Activated CD8-positive, alpha-beta T cell treated with anti-CD3 and anti-CD28 coated beads for 36 hours (primary cell): Measurements from ENCODE around the gene DIMT1. TPM values are rescaled to one million over a fixed set of nuclear protein-coding genes. Genes with fewer than 3 reads are reported as not detected.
A peak's percentile ranks its signal among the peaks of the same experiment; 100 is the strongest.

Experiments used
- ATAC-seq: fragments of 200-7000 bp; cut with Tn5 transposase; one replicate; pipeline ENCODE4 v1.10.0; 2021; ENCODE audit warnings: mild to moderate bottlenecking, moderate library complexity
- CTCF ChIA-PET: fragments of 350-600 bp; sonication (Branson Sonifier 250); formaldehyde crosslinking; loops from one replicate; lab custom pipeline; 2021; ENCODE audit warnings: antibody characterized with exemption; lab: Charles Lee
- POLR2A ChIA-PET: fragments of 350-600 bp; sonication (Branson Sonifier 250); formaldehyde crosslinking; loops from one replicate; lab custom pipeline; 2021; ENCODE audit warnings: antibody characterized with exemption; lab: Charles Lee
- DNase-seq: peaks from one replicate; pipeline ENCODE4 v3.0.0-alpha.2; 2020
- H3K27ac Mint-ChIP-seq: one replicate; pipeline ENCODE4 v1.8.0; 2021; ENCODE audit warnings: mild to moderate bottlenecking, mixed read lengths
- H3K27me3 Mint-ChIP-seq: one replicate; pipeline ENCODE4 v1.8.0; 2021; ENCODE audit warnings: mixed read lengths
- H3K36me3 Mint-ChIP-seq: one replicate; pipeline ENCODE4 v1.8.0; 2021; ENCODE audit warnings: low read depth, mixed read lengths
- H3K4me1 Mint-ChIP-seq: one replicate; pipeline ENCODE4 v1.8.0; 2021; ENCODE audit warnings: low read depth, mixed read lengths
- H3K4me3 Mint-ChIP-seq: one replicate; pipeline ENCODE4 v1.8.0; 2021; ENCODE audit warnings: mild to moderate bottlenecking, moderate library complexity, mixed read lengths
- H3K9me3 Mint-ChIP-seq: one replicate; pipeline ENCODE4 v1.8.0; 2021; ENCODE audit warnings: mixed read lengths
- intact Hi-C: fragments of 100-400 bp; cut with micrococcal nuclease; formaldehyde crosslinking; loops from one replicate; pipeline ENCODE4 v1.10.0; 2022
- total RNA-seq, 2 experiments: library from RNA; stranded (reverse); gene quantifications; one replicate each; pipeline ENCODE4 v1.2.3, GENCODE V29; 2021
- TF ChIP-seq, protein P1 (sequence below): fragments of 200-600 bp; IDR thresholded peaks from one replicate; pipeline ENCODE4 v1.8.0; 2022; ENCODE audit warnings: antibody characterized with exemption, mild to moderate bottlenecking

The DIMT1 gene
- total RNA-seq, 2 experiments from 2014 or later = 51.3 to 59.1 TPM

DNA sequence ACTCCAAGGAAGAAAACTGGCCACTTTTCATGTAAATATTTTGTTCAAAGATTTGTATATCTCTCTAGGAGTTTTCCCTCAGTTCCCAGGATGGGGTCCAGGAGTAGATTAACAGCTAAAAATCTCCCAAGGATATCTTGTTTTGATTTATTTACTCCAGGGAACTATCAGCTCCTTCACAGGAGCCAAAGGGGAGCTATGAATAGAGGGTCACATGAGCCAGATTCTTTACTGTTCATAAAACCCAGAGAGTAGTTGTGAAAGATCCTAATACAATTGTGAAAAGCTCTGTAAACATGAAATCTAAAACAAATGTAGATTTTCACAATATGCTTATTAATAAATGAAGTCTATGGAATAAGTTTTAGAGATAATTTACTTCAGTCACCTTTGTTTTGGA lies 16.9 kb downstream of the DIMT1 start:
- peaks cover 6% of the 10 kb centered on the region for H3K4me1 Mint-ChIP-seq
- intact Hi-C loops = no loop called here
- H3K36me3 Mint-ChIP-seq = peaks cover 44% of the 10 kb centered on the region
- ChIA-PET POLR2A (interaction anchor here (1.5 to 5.8 kb wide), 2 partner anchors 10 to 16 kb away, joined by 6 to 31 read pairs; partner anchors contain the start of gene DIMT1), CTCF (interaction anchor here (0.6 to 1.3 kb wide), 5 partner anchors 15 to 163 kb away, joined by 3 to 5 read pairs (median 3); partner anchors contain the start of gene DIMT1)
- H3K27me3 Mint-ChIP-seq = no peaks in the 10 kb centered on the region
- TF ChIP-seq, protein P1, sequence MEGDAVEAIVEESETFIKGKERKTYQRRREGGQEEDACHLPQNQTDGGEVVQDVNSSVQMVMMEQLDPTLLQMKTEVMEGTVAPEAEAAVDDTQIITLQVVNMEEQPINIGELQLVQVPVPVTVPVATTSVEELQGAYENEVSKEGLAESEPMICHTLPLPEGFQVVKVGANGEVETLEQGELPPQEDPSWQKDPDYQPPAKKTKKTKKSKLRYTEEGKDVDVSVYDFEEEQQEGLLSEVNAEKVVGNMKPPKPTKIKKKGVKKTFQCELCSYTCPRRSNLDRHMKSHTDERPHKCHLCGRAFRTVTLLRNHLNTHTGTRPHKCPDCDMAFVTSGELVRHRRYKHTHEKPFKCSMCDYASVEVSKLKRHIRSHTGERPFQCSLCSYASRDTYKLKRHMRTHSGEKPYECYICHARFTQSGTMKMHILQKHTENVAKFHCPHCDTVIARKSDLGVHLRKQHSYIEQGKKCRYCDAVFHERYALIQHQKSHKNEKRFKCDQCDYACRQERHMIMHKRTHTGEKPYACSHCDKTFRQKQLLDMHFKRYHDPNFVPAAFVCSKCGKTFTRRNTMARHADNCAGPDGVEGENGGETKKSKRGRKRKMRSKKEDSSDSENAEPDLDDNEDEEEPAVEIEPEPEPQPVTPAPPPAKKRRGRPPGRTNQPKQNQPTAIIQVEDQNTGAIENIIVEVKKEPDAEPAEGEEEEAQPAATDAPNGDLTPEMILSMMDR = no peak
- DNase-seq (no peak), ATAC-seq (no peak)
- H3K4me3 Mint-ChIP-seq = no peak overlapping the region
- peak overlapping the region; percentile 7 for H3K27ac Mint-ChIP-seq
- no peaks in the 10 kb centered on the region for H3K9me3 Mint-ChIP-seq

DNA sequence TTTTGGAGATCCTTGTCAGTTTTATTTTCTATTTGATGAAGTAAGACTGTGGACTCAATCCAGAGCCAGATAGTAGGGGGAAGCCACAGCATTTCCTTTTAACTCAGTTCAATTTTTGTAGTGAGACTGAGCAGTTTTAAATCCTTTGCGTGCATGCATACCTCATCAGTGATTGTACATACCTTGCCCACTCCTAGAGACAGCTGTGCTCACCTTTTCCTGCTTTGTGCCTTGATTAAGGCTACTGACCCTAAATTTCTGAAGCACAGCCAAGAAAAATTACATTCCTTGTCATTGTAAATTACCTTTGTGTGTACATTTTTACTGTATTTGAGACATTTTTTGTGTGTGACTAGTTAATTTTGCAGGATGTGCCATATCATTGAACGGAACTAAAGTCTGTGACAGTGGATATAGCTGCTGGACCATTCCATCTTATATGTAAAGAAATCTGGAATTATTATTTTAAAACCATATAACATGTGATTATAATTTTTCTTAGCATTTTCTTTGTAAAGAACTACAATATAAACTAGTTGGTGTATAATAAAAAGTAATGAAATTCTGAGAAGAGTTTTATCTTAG lies 17.8 kb downstream of the DIMT1 start:
- H3K27ac Mint-ChIP-seq = peak overlapping the region; percentile 51
- DNase-seq (no peak), ATAC-seq (no peak)
- intact Hi-C loops = no loop called here
- POLR2A ChIA-PET = interaction anchor here (1.1 to 5.8 kb wide), 2 partner anchors 17 to 22 kb away, joined by 3 to 31 read pairs; partner anchors contain the start of gene DIMT1
- H3K4me3 Mint-ChIP-seq = no peak overlapping the region
- H3K27me3 Mint-ChIP-seq = no peaks in the 10 kb centered on the region
- TF ChIP-seq, protein P1 = no peak
- no peaks in the 10 kb centered on the region for H3K9me3 Mint-ChIP-seq
- CTCF ChIA-PET = interaction anchor here (0.8 to 1.5 kb wide), 3 partner anchors 15 to 30 kb away, joined by 3 read pairs; no protein-coding TSS in a partner anchor
- H3K36me3 Mint-ChIP-seq = peaks cover 48% of the 10 kb centered on the region
- H3K4me1 Mint-ChIP-seq = peaks cover 4% of the 10 kb centered on the region

DNA sequence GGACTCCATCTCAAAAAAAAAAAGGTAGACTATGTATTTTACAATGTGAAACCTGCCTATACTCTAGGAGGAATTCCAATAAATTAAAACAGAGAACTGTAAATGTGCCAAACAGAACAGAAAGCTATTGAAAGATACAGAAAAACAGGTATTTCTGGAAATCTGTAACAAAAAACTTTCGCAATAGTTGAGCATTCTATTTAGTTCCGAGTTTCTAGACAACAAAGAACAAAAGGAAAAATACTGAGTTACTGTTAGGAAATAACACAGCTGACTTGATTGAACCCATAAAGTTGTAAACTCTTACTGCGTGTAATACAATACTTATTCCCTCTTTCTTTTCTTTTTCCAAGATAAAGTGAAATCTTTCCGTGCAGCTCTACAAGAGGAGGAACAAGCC lies 18.6 kb downstream of the DIMT1 start:
- ChIA-PET CTCF (interaction anchor here (0.8 to 1.5 kb wide), 6 partner anchors 14 to 160 kb away, joined by 3 to 6 read pairs (median 3); no protein-coding TSS in a partner anchor), POLR2A (interaction anchor here (1.1 to 5.8 kb wide), 2 partner anchors 18 to 21 kb away, joined by 3 to 31 read pairs; partner anchors contain the start of gene DIMT1)
- ATAC-seq = no peak
- no peak overlapping the region for H3K4me3 Mint-ChIP-seq
- H3K27me3 Mint-ChIP-seq = no peaks in the 10 kb centered on the region
- peaks cover 2% of the 10 kb centered on the region for H3K4me1 Mint-ChIP-seq
- TF ChIP-seq, protein P1 = no peak
- no peaks in the 10 kb centered on the region for H3K9me3 Mint-ChIP-seq
- no peak for DNase-seq
- peak overlapping the region; percentile 51 for H3K27ac Mint-ChIP-seq
- H3K36me3 Mint-ChIP-seq = peaks cover 51% of the 10 kb centered on the region
- intact Hi-C loops = no loop called here

DNA sequence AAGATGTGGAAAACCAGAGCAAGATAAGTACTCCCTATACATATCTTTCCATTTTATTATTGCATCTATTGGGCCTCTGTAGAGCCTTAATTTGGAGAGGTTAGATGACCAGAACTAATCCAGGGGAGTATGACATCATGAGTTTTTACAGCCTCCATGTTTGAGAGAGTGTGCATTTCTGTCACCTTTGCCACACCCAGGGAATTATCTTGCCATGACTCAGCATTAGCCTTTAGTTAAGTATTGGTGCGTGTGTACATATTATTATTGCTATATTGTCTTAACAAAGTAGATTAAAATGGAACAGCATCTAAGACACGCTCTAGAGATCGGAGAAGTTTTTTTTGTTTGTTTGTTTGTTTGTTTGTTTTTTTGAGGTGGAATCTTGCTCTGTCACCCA lies 27.6 kb downstream of the DIMT1 start:
- CTCF ChIA-PET = no interaction called here
- no peak for DNase-seq
- intact Hi-C loops = no loop called here
- H3K27me3 Mint-ChIP-seq = no peaks in the 10 kb centered on the region
- TF ChIP-seq, protein P1 = no peak
- no peak overlapping the region for H3K4me3 Mint-ChIP-seq
- no peaks in the 10 kb centered on the region for H3K9me3 Mint-ChIP-seq
- no peak for ATAC-seq
- H3K4me1 Mint-ChIP-seq = no peaks in the 10 kb centered on the region
- POLR2A ChIA-PET = no interaction called here
- peaks cover 65% of the 10 kb centered on the region for H3K36me3 Mint-ChIP-seq
- H3K27ac Mint-ChIP-seq = peak overlapping the region; percentile 40

DNA sequence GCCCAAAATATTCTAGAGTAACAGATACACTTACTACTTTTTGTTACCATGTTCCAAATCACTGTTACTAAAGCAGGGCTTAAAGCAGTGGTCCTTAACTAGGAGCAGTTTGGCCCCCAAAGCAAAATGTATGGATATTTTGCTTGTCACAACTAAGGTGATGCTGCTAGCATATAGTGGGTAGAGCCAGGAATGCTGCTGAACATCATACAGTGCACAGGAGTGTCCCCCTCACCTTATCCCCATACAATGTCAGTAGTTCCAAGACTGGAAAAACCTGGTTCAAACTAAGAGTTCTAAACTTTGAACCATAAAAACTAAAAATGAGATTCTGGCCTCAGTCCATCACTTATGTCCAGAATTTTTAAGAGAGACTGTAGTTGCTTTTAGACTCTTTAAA lies 28.1 kb downstream of the DIMT1 start:
- DNase-seq (no peak), ATAC-seq (no peak)
- Mint-ChIP-seq H3K4me1 (peaks cover 2% of the 10 kb centered on the region), H3K4me3 (no peak overlapping the region), H3K27me3 (no peaks in the 10 kb centered on the region), H3K36me3 (peaks cover 64% of the 10 kb centered on the region), H3K9me3 (no peaks in the 10 kb centered on the region), H3K27ac (peak overlapping the region; percentile 40)
- TF ChIP-seq, protein P1 = no peak
- CTCF ChIA-PET = no interaction called here
- POLR2A ChIA-PET = no interaction called here
- intact Hi-C loops = no loop called here
